ENCODE data around the gene GTF2I. TPM values are rescaled to one million over a fixed set of nuclear protein-coding genes. Genes with fewer than 3 reads are reported as not detected.

The GTF2I gene
- total RNA-seq, result 100 to 1,000 TPM; 139 to 194 (median 168) TPM

DNA sequence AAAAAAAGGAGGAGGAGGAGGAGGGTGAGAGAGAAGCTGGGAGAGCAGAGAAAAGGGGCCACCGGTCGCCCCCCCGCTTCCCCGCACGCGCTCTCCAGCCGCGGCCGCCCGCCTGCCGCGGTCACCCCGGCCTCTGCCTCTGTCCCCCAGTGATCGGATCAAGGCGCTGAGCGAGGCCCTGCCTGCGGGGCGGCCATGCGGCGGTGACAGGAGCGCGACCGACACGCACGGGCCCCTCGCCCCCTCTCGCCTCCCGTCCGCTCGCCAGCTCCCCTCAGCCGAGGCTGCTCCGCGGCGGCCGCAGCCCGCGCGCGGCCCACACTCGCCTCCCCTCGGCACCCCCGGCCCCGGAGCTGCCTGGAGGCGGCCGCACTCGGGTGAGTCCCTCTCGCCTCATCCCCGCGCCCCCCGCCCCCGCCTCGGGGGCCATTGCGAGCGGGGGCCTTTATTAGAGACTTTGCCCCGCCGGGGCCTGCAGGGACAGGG lies at the start of gene GTF2I:
Gene GTF2I, plus strand, starts transcription at position 27 of the 486 bp plus-strand sequence. CDS start 31,411 bp downstream, outside the sequence.
- H3K27ac ChIP-seq, result peak within 1 kb of the TSS; percentile 98 to 100 (median 100)
- peaks cover 0 to 53% (median 39%) of the 10 kb centered on the region in 4 donors for H3K4me1 ChIP-seq
- no peak for TF ChIP-seq EP300 (IDR thresholded peaks at IDR 0.05)
- TF ChIP-seq POLR2A (IDR thresholded peaks at IDR 0.05), result no peak
- no peak for TF ChIP-seq CTCF (IDR thresholded peaks at IDR 0.05)
- WGBS, 2 donors, result 0% methylated on average over 9 to 16 of the region's 56 CpGs
- peak within 1 kb of the TSS; percentile 76 to 100 (median 98) for H3K4me3 ChIP-seq
- DNase-seq (ENCODE audit: low spot score in 2 of 2), result no peak
- H3K27me3 ChIP-seq, result no peaks in the 10 kb centered on the region
- H3K9me3 ChIP-seq, result no peaks in the 10 kb centered on the region
- H3K36me3 ChIP-seq, result no peaks in the 10 kb centered on the region

DNA sequence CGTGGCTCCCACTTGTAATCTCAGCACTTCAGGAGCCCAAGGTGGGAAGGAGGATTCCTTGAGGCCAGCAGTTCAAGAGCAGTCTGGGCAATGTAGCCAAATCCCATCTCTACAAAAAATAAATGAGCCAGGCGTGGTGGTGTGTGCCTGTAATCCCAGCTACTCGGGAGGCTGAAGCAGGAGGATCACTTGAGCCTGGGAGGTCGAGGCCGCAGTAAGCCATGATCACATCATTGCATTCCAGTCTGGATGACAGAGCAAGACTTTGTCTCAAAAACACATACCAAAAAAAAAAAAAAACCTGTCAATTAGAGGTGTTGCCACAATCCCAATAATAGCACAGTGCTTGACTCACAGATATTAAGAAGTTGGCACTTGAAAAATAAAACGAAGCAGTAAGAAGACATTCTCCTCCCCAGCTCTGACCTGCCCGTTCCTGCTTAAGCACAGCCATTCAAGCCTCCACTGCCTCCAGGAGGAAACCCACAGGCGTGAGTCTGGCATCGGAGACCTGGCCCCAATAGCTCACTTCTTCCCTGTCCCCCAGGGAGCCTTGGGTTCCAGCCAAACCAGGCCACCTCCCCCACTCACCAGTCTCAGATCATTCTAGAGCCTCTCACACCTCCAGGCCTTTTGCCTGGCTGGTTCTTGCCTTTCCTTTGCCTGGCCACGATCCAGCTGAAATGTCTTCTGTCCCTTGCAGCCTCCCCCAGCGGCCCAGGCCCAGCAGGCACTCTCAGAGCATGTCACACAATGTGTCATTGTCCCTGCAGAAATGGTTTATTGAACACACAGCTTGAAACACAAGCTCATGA lies 45.3 kb upstream of the GTF2I start:
- Histone ChIP-seq H3K9me3 (no peaks in the 10 kb centered on the region), H3K4me1 (peaks cover 0 to 11% (median 1%) of the 10 kb centered on the region in 4 donors), H3K27me3 (no peaks in the 10 kb centered on the region), H3K4me3 (no peak overlapping the region), H3K36me3 (no peaks in the 10 kb centered on the region), H3K27ac (peak overlapping the region in 2 of 4 donors; percentile 4 to 68)
- no peak for DNase-seq (ENCODE audit: low spot score in 2 of 2)
- TF ChIP-seq EP300 (IDR thresholded peaks at IDR 0.05) (no peak), CTCF (IDR thresholded peaks at IDR 0.05) (no peak), POLR2A (IDR thresholded peaks at IDR 0.05) (no peak)
- 50 to 60% methylated on average over 11 of the region's 11 CpGs for WGBS, 2 donors

DNA sequence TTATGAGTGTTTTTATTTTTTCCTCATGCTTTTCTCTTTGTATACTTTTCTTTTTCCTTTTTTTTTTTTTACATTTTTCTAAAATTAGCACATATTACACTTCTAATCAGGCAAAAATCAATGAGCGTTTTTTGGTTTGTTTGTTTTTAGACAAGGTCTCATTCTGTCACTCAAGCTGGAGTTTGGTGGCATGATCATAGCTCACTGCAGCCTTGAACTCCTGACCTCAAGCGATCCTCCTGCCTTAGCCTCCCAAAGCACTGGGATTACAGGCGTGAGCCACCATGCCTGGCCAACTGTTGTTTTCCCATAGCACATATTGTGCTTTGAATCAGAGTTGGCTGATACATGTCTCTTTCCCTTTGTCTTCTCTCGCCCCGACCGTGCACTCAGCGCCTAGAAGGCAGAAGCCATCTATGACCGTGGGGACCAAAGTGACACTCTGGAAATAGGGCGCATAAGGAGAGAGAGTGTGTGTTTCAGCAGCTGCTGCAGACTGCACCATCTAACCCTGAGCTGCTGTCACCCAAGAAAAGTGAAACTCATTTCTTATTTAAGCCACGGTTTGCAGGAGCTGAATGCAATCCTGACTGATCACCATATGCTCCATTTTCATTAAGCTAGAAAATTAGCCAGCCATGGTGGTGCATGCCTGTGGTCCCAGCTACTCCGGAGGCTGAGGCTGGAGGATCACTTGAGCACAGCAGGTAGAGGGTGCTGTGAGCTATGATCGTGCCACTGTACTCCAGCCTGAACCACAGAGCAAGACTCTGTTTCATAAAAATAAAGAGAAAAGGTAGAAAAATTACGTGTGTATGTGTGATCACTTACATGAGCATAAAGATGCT lies 41.4 kb upstream of the GTF2I start:
- TF ChIP-seq EP300 (IDR thresholded peaks at IDR 0.05) (no peak), CTCF (IDR thresholded peaks at IDR 0.05) (no peak), POLR2A (IDR thresholded peaks at IDR 0.05) (no peak)
- Histone ChIP-seq H3K4me1 (peaks cover 0 to 16% (median 4%) of the 10 kb centered on the region in 4 donors), H3K9me3 (no peaks in the 10 kb centered on the region), H3K4me3 (no peak overlapping the region), H3K36me3 (no peaks in the 10 kb centered on the region), H3K27me3 (no peaks in the 10 kb centered on the region), H3K27ac (no peak overlapping the region)
- WGBS, 2 donors, result 87 to 92% methylated on average over 13 of the region's 13 CpGs
- DNase-seq (ENCODE audit: low spot score in 2 of 2), result no peak

- H3K9me3 ChIP-seq, result no peaks in the 10 kb centered on the region
- H3K36me3 ChIP-seq, result no peaks in the 10 kb centered on the region
- no peak for TF ChIP-seq CTCF (IDR thresholded peaks at IDR 0.05)
- TF ChIP-seq POLR2A (IDR thresholded peaks at IDR 0.05), result no peak
- TF ChIP-seq EP300 (IDR thresholded peaks at IDR 0.05), result no peak
- H3K4me3 ChIP-seq, result no peak overlapping the region
- no peaks in the 10 kb centered on the region for H3K27me3 ChIP-seq
- no peak for DNase-seq (ENCODE audit: low spot score in 2 of 2)
- H3K27ac ChIP-seq, result no peak overlapping the region
- peaks cover 0 to 14% (median 4%) of the 10 kb centered on the region in 4 donors for H3K4me1 ChIP-seq
- 52 to 57% methylated on average over 9 of the region's 9 CpGs for WGBS, 2 donors
Measured at GRCh38 chr7:74617180-74617744, 40.3 kb upstream of the GTF2I start.
